Measurements from ENCODE around the gene SNED1.

The SNED1 gene

DNA sequence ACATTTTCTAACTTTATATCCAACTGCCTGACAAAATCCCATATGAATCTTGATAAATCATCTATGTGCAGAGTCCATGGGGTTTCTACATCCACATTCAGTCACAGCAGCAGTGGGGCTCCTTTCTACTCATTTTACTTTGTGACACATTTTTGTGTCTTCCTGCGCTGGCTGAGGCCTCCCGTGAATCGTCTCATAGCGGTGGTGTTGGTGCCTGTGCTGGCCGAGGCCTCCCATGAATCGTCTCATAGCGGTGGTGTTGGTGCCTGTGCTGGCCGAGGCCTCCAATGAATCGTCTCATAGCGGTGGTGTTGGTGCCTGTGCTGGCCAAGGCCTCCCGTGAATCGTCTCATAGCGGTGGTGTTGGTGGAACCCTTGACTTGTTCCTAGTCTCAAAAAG lies 17.0 kb downstream of the SNED1 start:
- no peak overlapping the region for H3K4me3 ChIP-seq (ENCODE audit: low read depth in 1 of 2, low read length in 2 of 2)
- no peaks in the 10 kb centered on the region for H3K9me3 ChIP-seq (ENCODE audit: low read length)
- H3K36me3 ChIP-seq (ENCODE audit: insufficient read depth, low read length), result no peaks in the 10 kb centered on the region
- H3K4me1 ChIP-seq (ENCODE audit: insufficient read depth, low read length), result peaks cover 2% of the 10 kb centered on the region
- H3K27ac ChIP-seq (ENCODE audit: low read depth, low read length), result no peak overlapping the region
- H3K9ac ChIP-seq (ENCODE audit: low read length), result no peak overlapping the region
- no peaks in the 10 kb centered on the region for H3K27me3 ChIP-seq (ENCODE audit: control insufficient read depth in 1 of 2, insufficient read depth in 2 of 2, low read length in 2 of 2)

DNA sequence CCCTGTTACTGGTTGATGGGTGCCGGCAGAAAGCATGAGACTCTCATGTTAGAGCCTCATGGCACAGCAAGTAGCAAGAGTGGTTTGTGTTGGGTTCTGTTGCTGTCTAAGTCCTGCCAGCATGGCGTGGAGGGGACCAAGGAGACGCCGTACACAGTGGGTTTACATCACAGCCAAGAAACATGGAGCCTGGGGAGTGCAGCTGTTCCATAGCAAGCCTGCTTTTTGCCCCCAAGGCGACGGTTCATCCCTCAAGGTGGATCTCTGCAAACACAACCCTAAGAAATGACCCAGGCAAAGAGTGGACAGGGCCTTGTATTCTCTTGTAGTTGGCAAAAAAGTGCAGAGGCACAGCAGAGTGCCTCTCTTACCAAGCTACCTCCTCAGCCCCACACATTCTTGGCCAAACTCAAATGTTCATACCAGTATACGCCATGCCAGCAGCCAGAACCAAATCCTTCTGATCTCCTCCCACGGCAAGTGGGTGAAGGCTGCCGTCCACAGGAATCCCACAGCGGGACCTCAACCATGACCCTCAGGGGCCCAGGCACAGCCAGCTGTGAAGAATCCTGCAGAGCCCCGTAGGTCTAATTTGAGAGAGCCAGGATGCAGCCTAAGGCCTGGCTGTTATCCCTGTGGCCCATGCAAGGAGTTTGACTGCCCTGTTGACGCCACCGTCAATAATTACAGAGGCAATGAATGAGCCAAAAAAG lies 19.0 kb downstream of the SNED1 start:
- peaks cover 4% of the 10 kb centered on the region for H3K9me3 ChIP-seq (ENCODE audit: low read length)

DNA sequence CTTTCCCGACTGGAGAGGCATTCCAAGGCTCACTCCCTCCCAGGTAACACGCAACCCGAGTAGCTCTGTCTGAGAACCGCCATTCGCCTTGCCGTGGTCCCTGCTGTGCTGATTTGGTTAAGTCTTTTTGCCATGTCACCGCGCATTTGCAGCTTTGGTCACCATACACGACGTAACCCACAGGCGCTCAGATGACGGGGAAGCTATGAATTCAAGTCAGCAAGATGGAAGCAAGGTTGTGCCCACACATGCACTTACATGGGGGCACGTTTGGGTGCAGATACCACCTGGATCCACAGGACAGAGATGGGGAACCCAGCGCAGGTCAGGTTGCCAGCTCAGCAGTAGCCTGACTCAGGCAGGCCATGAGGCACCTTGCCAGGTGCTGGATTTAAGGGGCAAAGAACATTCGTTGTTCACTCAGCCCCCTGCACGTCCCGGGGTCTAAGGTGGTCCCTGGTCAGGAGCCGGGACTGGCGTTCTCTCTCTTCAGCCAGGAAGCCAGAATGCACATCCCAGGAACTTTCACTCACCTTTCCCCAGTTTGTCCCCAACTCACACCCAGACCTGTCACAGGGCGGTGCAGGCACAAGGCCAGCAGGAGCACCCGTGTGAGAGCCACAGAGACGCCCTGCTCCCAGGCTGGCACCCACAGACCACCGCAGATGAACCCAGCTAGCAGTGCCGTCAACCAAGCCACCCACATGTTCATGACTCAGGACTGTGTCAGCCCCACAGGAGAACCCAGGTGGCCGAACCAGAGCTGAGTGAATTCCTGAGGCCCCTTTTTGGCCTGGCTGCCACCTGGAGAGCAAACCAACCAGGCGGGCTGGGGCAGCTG lies 19.9 kb downstream of the SNED1 start:
- H3K9ac ChIP-seq (ENCODE audit: low read length), result no peak overlapping the region

More for the DNA sequence above, 19.0 kb downstream of the SNED1 start:
- no peaks in the 10 kb centered on the region for H3K4me1 ChIP-seq (ENCODE audit: insufficient read depth, low read length)
- H3K9ac ChIP-seq (ENCODE audit: low read length), result no peak overlapping the region
- H3K4me3 ChIP-seq (ENCODE audit: low read depth in 1 of 2, low read length in 2 of 2), result no peak overlapping the region
- no peaks in the 10 kb centered on the region for H3K36me3 ChIP-seq (ENCODE audit: insufficient read depth, low read length)
- H3K27ac ChIP-seq (ENCODE audit: low read depth, low read length), result no peak overlapping the region
- H3K27me3 ChIP-seq (ENCODE audit: control insufficient read depth in 1 of 2, insufficient read depth in 2 of 2, low read length in 2 of 2), result no peaks in the 10 kb centered on the region

DNA sequence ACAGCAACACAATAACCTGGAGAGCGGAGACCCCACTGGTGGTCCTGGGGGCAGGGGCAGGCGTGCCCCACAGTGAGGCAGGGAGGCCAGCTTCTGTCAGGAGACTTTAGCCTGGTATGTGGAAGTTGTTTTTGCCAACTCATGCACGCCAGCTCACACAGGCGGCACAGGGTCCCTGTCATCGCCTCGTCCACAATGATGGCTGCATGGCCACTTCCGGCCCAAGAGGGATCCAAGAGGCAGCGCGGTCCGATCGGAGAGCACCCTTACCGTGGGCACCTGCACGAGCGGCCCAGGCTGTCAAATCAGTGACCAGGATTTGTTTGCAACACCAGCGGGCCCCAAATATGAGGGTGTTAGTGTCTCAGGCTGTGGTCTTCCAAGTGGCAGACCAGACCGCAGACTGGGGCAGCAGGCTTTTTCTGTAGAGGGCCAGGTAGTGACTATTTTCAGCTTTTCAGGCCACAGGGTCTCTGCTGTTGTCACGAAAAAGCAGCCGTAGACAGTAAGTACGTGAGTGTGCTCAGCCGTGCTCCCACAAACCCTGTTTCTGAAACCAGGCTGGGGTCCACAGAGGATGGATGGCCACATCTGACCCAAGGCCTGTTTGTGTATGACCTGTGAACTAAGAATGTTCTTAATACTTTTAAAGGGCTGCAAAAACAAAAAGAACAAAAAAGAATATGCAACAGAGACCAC lies 21.2 kb downstream of the SNED1 start:
- H3K9me3 ChIP-seq (ENCODE audit: low read length), result peaks cover 5% of the 10 kb centered on the region
- no peaks in the 10 kb centered on the region for H3K27me3 ChIP-seq (ENCODE audit: control insufficient read depth in 1 of 2, insufficient read depth in 2 of 2, low read length in 2 of 2)
- no peak overlapping the region for H3K9ac ChIP-seq (ENCODE audit: low read length)
- no peaks in the 10 kb centered on the region for H3K36me3 ChIP-seq (ENCODE audit: insufficient read depth, low read length)
- no peak overlapping the region for H3K27ac ChIP-seq (ENCODE audit: low read depth, low read length)
- no peak overlapping the region for H3K4me3 ChIP-seq (ENCODE audit: low read depth in 1 of 2, low read length in 2 of 2)
- H3K4me1 ChIP-seq (ENCODE audit: insufficient read depth, low read length), result no peaks in the 10 kb centered on the region

More for the DNA sequence above, 19.9 kb downstream of the SNED1 start:
- no peaks in the 10 kb centered on the region for H3K27me3 ChIP-seq (ENCODE audit: control insufficient read depth in 1 of 2, insufficient read depth in 2 of 2, low read length in 2 of 2)
- H3K27ac ChIP-seq (ENCODE audit: low read depth, low read length), result no peak overlapping the region
- H3K4me3 ChIP-seq (ENCODE audit: low read depth in 1 of 2, low read length in 2 of 2), result no peak overlapping the region
- H3K36me3 ChIP-seq (ENCODE audit: insufficient read depth, low read length), result no peaks in the 10 kb centered on the region
- peaks cover 5% of the 10 kb centered on the region for H3K9me3 ChIP-seq (ENCODE audit: low read length)
- H3K4me1 ChIP-seq (ENCODE audit: insufficient read depth, low read length), result no peaks in the 10 kb centered on the region

DNA sequence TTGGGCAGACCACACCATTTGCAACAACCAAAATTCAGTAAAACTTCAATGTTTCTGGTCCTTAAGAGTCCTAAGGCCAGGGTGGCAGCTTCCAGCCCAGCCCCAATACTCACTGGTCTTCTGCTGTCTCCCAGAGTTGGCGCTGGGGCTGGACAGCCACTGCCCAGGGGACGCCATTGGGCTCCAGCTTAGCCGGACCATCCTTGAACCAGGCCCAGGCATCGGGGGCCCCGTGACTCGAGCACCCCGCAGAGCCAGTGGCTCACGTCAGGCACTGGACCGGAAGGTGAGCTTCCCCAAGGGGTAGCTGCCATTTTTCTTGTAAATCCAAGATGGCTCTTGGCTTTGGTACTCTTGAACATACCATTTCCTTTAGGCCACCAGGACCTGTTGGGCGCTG lies 21.8 kb downstream of the SNED1 start:
- H3K4me1 ChIP-seq (ENCODE audit: insufficient read depth, low read length), result no peaks in the 10 kb centered on the region
- H3K9ac ChIP-seq (ENCODE audit: low read length), result no peak overlapping the region

DNA sequence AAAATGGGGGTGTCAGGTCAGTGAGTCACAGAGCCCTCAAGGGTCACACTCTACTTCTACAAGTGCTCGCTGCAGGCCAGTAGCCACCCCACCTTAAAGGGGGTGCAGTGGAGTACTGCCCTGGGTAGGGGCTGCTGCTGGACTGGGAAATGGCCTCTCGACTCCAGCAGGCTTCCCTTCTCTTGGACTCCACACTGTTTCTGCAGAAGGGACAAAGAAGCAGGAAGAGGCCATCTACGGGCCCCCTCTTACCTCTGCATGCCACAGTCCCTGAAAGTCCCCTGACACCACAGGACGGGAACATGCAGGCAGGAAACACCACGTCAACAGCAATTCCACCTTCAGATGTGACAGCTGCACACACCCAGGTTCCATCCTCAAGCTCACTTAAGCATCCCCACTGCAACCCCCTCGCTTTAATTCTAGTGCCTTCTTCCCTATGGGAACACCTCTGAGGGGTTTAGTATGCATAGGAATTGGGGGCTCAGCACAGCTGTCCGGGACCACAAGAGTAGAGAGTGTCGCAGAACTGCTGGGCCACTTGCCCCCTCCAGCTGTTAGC lies 22.3 kb downstream of the SNED1 start:
- Histone ChIP-seq H3K27ac (ENCODE audit: low read depth, low read length) (no peak overlapping the region), H3K9ac (ENCODE audit: low read length) (no peak overlapping the region), H3K27me3 (ENCODE audit: control insufficient read depth in 1 of 2, insufficient read depth in 2 of 2, low read length in 2 of 2) (no peaks in the 10 kb centered on the region), H3K36me3 (ENCODE audit: insufficient read depth, low read length) (no peaks in the 10 kb centered on the region), H3K9me3 (ENCODE audit: low read length) (peaks cover 10% of the 10 kb centered on the region), H3K4me3 (ENCODE audit: low read depth in 1 of 2, low read length in 2 of 2) (no peak overlapping the region), H3K4me1 (ENCODE audit: insufficient read depth, low read length) (no peaks in the 10 kb centered on the region)

More for the DNA sequence above, 21.8 kb downstream of the SNED1 start:
- Histone ChIP-seq H3K27me3 (ENCODE audit: control insufficient read depth in 1 of 2, insufficient read depth in 2 of 2, low read length in 2 of 2) (no peaks in the 10 kb centered on the region), H3K27ac (ENCODE audit: low read depth, low read length) (no peak overlapping the region), H3K4me3 (ENCODE audit: low read depth in 1 of 2, low read length in 2 of 2) (no peak overlapping the region), H3K9me3 (ENCODE audit: low read length) (peaks cover 9% of the 10 kb centered on the region), H3K36me3 (ENCODE audit: insufficient read depth, low read length) (no peaks in the 10 kb centered on the region)

DNA sequence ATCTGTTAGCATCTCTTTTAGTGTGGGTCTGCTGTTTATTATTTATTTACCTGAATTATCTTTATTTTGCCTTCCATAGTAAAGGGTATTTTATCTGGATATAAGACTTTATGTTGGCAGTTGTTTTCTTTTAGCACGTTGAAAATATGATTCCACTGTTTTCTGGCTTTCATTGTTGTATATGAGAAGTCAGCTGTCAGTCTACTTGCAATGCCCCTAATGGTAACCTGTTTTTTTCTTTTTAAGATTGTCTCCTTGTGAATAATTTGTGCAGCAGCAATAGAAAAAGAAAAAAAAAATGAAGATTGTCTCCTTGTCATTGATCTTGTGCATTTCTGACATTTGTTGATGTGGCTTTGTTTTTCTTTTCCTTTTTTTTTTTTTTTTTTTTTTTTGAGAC lies 27.2 kb downstream of the SNED1 start:
- Histone ChIP-seq H3K9me3 (ENCODE audit: low read length) (peaks cover 10% of the 10 kb centered on the region), H3K9ac (ENCODE audit: low read length) (no peak overlapping the region), H3K4me1 (ENCODE audit: insufficient read depth, low read length) (no peaks in the 10 kb centered on the region), H3K27me3 (ENCODE audit: control insufficient read depth in 1 of 2, insufficient read depth in 2 of 2, low read length in 2 of 2) (no peaks in the 10 kb centered on the region), H3K27ac (ENCODE audit: low read depth, low read length) (no peak overlapping the region), H3K36me3 (ENCODE audit: insufficient read depth, low read length) (no peaks in the 10 kb centered on the region), H3K4me3 (ENCODE audit: low read depth in 1 of 2, low read length in 2 of 2) (no peak overlapping the region)

DNA sequence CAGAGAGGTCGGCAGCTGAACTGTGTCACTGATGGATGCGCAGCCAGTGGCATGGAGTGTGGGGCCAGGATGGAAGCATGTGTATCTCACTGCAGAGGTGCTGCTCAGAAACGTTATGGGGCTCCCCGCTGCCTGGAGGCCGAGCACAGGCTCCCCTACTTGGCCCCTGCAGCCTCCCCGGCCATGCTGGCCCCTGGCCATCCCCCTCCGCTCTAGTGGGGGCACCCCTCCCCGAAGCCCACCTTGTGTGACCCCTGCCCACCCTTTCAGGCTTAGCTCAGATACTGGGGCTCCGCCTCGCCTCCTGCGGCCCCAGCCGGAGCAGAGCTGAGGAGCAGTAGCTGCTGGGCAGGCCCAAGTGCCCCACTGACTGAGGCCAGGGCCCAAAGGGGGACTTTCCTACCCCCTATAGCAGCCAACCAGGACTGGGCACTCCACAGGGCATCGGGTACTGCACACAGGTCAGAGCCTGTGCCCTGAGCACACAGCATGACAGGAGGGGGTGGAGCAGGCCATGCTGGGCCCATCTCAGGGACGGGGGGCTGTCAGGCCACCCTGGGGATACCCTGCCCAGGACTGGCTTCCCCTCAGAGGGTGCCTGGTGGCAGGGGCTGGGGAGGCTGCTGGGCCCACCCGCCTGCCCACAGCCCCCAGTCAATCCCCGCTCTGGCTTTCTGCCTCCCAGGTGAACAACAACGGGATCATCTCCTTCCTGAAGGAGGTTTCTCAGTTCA lies 31.3 kb downstream of the SNED1 start:
- H3K27me3 ChIP-seq (ENCODE audit: control insufficient read depth in 1 of 2, insufficient read depth in 2 of 2, low read length in 2 of 2), result no peaks in the 10 kb centered on the region
- H3K4me1 ChIP-seq (ENCODE audit: insufficient read depth, low read length), result no peaks in the 10 kb centered on the region
- no peak overlapping the region for H3K4me3 ChIP-seq (ENCODE audit: low read depth in 1 of 2, low read length in 2 of 2)
- H3K36me3 ChIP-seq (ENCODE audit: insufficient read depth, low read length), result no peaks in the 10 kb centered on the region
- H3K9ac ChIP-seq (ENCODE audit: low read length), result no peak overlapping the region
- H3K27ac ChIP-seq (ENCODE audit: low read depth, low read length), result no peak overlapping the region
- peaks cover 5% of the 10 kb centered on the region for H3K9me3 ChIP-seq (ENCODE audit: low read length)

DNA sequence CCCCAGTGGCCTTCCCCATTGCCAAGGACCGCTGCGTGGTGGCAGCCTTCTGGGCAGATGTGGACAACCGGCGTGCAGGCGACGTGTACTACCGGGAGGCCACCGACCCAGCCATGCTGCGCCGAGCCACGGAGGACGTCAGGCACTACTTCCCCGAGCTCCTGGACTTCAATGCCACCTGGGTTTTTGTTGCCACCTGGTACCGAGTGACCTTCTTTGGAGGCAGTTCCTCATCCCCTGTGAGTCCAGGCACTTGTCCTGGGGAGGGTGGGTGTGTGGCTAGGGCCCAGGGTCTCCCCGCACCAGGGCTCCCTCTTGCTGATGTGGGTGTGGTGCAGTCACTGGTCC lies 31.9 kb downstream of the SNED1 start:
- peaks cover 0 to 2% of the 10 kb centered on the region in 2 donors for H3K27me3 ChIP-seq (ENCODE audit: control insufficient read depth in 1 of 2, insufficient read depth in 2 of 2, low read length in 2 of 2)
- no peaks in the 10 kb centered on the region for H3K4me1 ChIP-seq (ENCODE audit: insufficient read depth, low read length)
- no peaks in the 10 kb centered on the region for H3K9me3 ChIP-seq (ENCODE audit: low read length)
- no peak overlapping the region for H3K4me3 ChIP-seq (ENCODE audit: low read depth in 1 of 2, low read length in 2 of 2)
- no peak overlapping the region for H3K27ac ChIP-seq (ENCODE audit: low read depth, low read length)
- no peak overlapping the region for H3K9ac ChIP-seq (ENCODE audit: low read length)
- no peaks in the 10 kb centered on the region for H3K36me3 ChIP-seq (ENCODE audit: insufficient read depth, low read length)

DNA sequence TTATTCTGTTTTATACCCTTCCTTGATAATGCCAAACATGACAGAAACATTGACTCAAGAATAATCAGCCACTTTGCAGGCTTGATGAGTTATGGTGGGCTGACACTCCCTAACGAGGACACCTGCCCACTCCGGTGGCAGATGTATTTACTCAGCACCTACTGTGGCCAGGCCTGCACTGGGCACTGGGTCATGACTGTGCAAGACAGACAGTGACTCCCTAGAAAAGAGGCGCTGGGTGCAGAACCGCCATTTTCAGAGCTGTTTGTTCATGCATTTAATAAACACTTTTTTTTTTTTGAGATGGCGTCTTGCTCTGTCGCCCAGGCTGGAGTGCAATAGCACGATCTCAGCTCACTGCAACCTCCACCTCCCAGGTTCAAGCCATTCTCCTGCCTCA lies 32.5 kb downstream of the SNED1 start:
- H3K27ac ChIP-seq (ENCODE audit: low read depth, low read length), result no peak overlapping the region
- peaks cover 0 to 4% of the 10 kb centered on the region in 2 donors for H3K27me3 ChIP-seq (ENCODE audit: control insufficient read depth in 1 of 2, insufficient read depth in 2 of 2, low read length in 2 of 2)
- H3K4me1 ChIP-seq (ENCODE audit: insufficient read depth, low read length), result no peaks in the 10 kb centered on the region
- H3K4me3 ChIP-seq (ENCODE audit: low read depth in 1 of 2, low read length in 2 of 2), result no peak overlapping the region
- H3K9ac ChIP-seq (ENCODE audit: low read length), result no peak overlapping the region
- no peaks in the 10 kb centered on the region for H3K36me3 ChIP-seq (ENCODE audit: insufficient read depth, low read length)
- H3K9me3 ChIP-seq (ENCODE audit: low read length), result no peaks in the 10 kb centered on the region

Measured in muscle layer of colon (tissue), 2 donors.